ENCODE results near the gene KCNAB2.

GRCh38 chr1:6117064-6117463, 71.4 kb downstream of the KCNAB2 start:
- TF ChIP-seq E2F1 (CRISPR knock-in tag; IDR thresholded peaks at IDR 0.05), result no peak
- TF ChIP-seq ATF2 (CRISPR knock-in tag; IDR thresholded peaks at IDR 0.05; ENCODE audit: borderline replicate concordance, low read depth), result no peak
- no peak for TF ChIP-seq ZNF232 (CRISPR knock-in tag; IDR thresholded peaks at IDR 0.05)
- no peak for TF ChIP-seq CREB1 (CRISPR knock-in tag; IDR thresholded peaks at IDR 0.05)
- TF ChIP-seq CTCF (IDR thresholded peaks at IDR 0.05), result no peak
- no peak for TF ChIP-seq NR3C1 (CRISPR knock-in tag; conservative IDR thresholded peaks at IDR 0.05; ENCODE audit: low read depth)

Measured in WTC11 (cell line).